Astrocyte (in vitro differentiated cells and primary cell): ENCODE data around the gene GPR89A. TPM values are rescaled to one million over a fixed set of nuclear protein-coding genes. Genes with fewer than 3 reads are reported as not detected.

ENCODE experiments used
- DNase-seq: peaks from one replicate; pipeline ENCODE4 v3.0.0-alpha.2; 2010; ENCODE audit warnings: low read depth
- FAIRE-seq: peaks from 2 replicates; lab custom pipeline; 2011; peaks lifted over from hg19 to GRCh38; lab: Jason Lieb, UNC
- H2AFZ ChIP-seq: 2 replicates; pipeline ENCODE4 v1.6.0; 2012; ENCODE audit warnings: low read depth, low read length, inconsistent platforms
- H3K27ac ChIP-seq: 2 replicates; pipeline ENCODE4 v1.5.1; 2011; ENCODE audit warnings: low read depth, low read length, inconsistent platforms
- H3K27me3 ChIP-seq: 2 replicates; pipeline ENCODE4 v1.6.0; 2011; ENCODE audit warnings: low read length, inconsistent platforms; ENCODE audit not compliant: insufficient read depth
- H3K36me3 ChIP-seq: 2 replicates; pipeline ENCODE4 v1.5.1; 2011; ENCODE audit warnings: low read length, inconsistent platforms; ENCODE audit not compliant: insufficient read depth
- H3K4me1 ChIP-seq: 2 replicates; pipeline ENCODE4 v1.5.1; 2011; ENCODE audit warnings: low read length, inconsistent platforms; ENCODE audit not compliant: insufficient read depth
- H3K4me2 ChIP-seq: 2 replicates; pipeline ENCODE4 v1.6.0; 2012; ENCODE audit warnings: low read length, inconsistent platforms
- H3K4me3 ChIP-seq: 2 replicates; pipeline ENCODE4 v1.5.1; 2011; ENCODE audit warnings: low read depth, mild to moderate bottlenecking, low read length, inconsistent platforms; ENCODE audit not compliant: insufficient read depth
- H3K79me2 ChIP-seq: 2 replicates; pipeline ENCODE4 v1.6.0; 2012; ENCODE audit warnings: mild to moderate bottlenecking, low read length, inconsistent platforms; ENCODE audit not compliant: insufficient read depth
- H3K9ac ChIP-seq: 2 replicates; pipeline ENCODE4 v1.6.0; 2012; ENCODE audit warnings: mild to moderate bottlenecking, low read length, inconsistent platforms
- H3K9me3 ChIP-seq: 2 replicates; pipeline ENCODE4 v1.5.1; 2012; ENCODE audit warnings: low read depth, mild to moderate bottlenecking, low read length, inconsistent platforms; ENCODE audit not compliant: insufficient read depth
- H4K20me1 ChIP-seq: 2 replicates; pipeline ENCODE4 v1.6.0; 2012; ENCODE audit warnings: low read length, inconsistent platforms; ENCODE audit not compliant: insufficient read depth
- H3K27ac Mint-ChIP-seq: one replicate; pipeline ENCODE4 v1.8.0; 2021; ENCODE audit warnings: mild to moderate bottlenecking, mixed read lengths; ENCODE audit not compliant: unreplicated experiment
- H3K27me3 Mint-ChIP-seq: one replicate; pipeline ENCODE4 v1.8.0; 2021; ENCODE audit warnings: low read depth, mixed read lengths; ENCODE audit not compliant: unreplicated experiment
- H3K36me3 Mint-ChIP-seq: one replicate; pipeline ENCODE4 v1.8.0; 2021; ENCODE audit warnings: low read depth, mixed read lengths; ENCODE audit not compliant: unreplicated experiment
- H3K4me1 Mint-ChIP-seq: one replicate; pipeline ENCODE4 v1.8.0; 2021; ENCODE audit warnings: low read depth, mixed read lengths; ENCODE audit not compliant: unreplicated experiment
- H3K4me3 Mint-ChIP-seq: one replicate; pipeline ENCODE4 v1.8.0; 2021; ENCODE audit warnings: mild to moderate bottlenecking, moderate library complexity, mixed read lengths; ENCODE audit not compliant: unreplicated experiment
- H3K9me3 Mint-ChIP-seq: one replicate; pipeline ENCODE4 v1.8.0; 2021; ENCODE audit warnings: mild to moderate bottlenecking, mixed read lengths; ENCODE audit not compliant: unreplicated experiment
- EZH2 ChIP-seq: IDR thresholded peaks from 2 replicates; pipeline ENCODE4 v1.6.1; 2012; ENCODE audit warnings: mild to moderate bottlenecking, low read length, inconsistent platforms; ENCODE audit not compliant: insufficient read depth
- total RNA-seq: library from RNA; stranded (reverse); gene quantifications from 2 replicates; pipeline ENCODE4 v1.2.1, GENCODE V29; 2021
- TF ChIP-seq, protein P1 (sequence below): IDR thresholded peaks from 2 replicates; pipeline ENCODE4 v1.5.1; 2011; ENCODE audit warnings: low read depth, mild to moderate bottlenecking, inconsistent platforms, low read length, moderate library complexity; ENCODE audit not compliant: insufficient read depth

GPR89A gene
- total RNA-seq, 1 donor from 2014 or later = 19.1 TPM

- Histone ChIP-seq H3K4me3 (no peak overlapping the region), H3K27ac (no peak overlapping the region), H3K9me3 (no peaks in the 10 kb centered on the region), H3K9ac (no peak overlapping the region), H4K20me1 (no peaks in the 10 kb centered on the region), H2AFZ (no peak overlapping the region), H3K27me3 (no peaks in the 10 kb centered on the region), H3K4me1 (peaks cover 23% of the 10 kb centered on the region), H3K4me2 (peak overlapping the region; percentile 60), H3K36me3 (no peaks in the 10 kb centered on the region), H3K79me2 (no peaks in the 10 kb centered on the region)
- H3K4me1 Mint-ChIP-seq = peaks cover 16% of the 10 kb centered on the region
- no peak for DNase-seq
- H3K9me3 Mint-ChIP-seq = peaks cover 3% of the 10 kb centered on the region
- no peak for FAIRE-seq
- H3K27me3 Mint-ChIP-seq = no peaks in the 10 kb centered on the region
- H3K27ac Mint-ChIP-seq = peak overlapping the region; percentile 28
- no peak for TF ChIP-seq EZH2
- TF ChIP-seq, protein P1, sequence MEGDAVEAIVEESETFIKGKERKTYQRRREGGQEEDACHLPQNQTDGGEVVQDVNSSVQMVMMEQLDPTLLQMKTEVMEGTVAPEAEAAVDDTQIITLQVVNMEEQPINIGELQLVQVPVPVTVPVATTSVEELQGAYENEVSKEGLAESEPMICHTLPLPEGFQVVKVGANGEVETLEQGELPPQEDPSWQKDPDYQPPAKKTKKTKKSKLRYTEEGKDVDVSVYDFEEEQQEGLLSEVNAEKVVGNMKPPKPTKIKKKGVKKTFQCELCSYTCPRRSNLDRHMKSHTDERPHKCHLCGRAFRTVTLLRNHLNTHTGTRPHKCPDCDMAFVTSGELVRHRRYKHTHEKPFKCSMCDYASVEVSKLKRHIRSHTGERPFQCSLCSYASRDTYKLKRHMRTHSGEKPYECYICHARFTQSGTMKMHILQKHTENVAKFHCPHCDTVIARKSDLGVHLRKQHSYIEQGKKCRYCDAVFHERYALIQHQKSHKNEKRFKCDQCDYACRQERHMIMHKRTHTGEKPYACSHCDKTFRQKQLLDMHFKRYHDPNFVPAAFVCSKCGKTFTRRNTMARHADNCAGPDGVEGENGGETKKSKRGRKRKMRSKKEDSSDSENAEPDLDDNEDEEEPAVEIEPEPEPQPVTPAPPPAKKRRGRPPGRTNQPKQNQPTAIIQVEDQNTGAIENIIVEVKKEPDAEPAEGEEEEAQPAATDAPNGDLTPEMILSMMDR = no peak
- peaks cover 5% of the 10 kb centered on the region for H3K36me3 Mint-ChIP-seq
- no peak overlapping the region for H3K4me3 Mint-ChIP-seq
These were observed 82.1 kb downstream of the GPR89A start for GRCh38 chr1:145689922-145690321.

- H3K27ac Mint-ChIP-seq = peak overlapping the region; percentile 47
These were observed 83.1 kb downstream of the GPR89A start for GRCh38 chr1:145690587-145691558.

DNA sequence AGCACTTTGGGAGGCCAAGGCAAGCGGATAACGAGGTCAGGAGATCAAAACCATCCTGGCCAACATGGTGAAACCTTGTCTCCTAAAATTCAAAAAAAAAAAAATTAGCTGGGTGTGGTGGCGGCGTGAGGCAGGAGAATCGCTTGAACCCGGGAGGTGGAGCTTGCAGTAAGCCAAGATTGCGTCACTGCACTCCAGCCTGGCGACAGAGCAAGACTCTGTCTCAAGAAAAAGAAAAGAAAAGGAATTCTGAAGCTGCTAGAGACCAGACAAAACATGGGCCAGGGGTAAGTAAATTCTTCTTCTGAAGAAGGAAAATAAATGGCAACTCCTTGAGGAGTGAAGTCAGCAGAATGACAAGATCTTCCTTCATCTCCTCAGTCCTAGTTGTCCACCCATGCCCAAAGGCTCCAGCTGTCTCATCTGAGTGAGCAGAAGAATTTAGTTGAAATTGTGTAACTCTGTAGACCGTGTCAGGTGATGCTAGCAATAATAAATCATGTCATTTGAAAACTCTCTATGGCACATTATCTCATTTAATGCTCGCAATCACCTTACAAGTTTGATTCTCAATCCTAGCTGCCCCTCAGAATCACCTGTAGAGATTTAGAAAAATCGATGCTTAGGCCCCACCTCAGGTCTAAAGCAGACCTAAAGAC is 85.1 kb downstream of the GPR89A start:
- no peaks in the 10 kb centered on the region for H3K27me3 ChIP-seq
- peaks cover 14% of the 10 kb centered on the region for H3K27me3 Mint-ChIP-seq

More at GRCh38 chr1:145690587-145691558, 83.1 kb downstream of the GPR89A start:
- Histone ChIP-seq H3K4me1 (peaks cover 23% of the 10 kb centered on the region), H3K27me3 (no peaks in the 10 kb centered on the region), H2AFZ (peak overlapping the region; percentile 38), H3K36me3 (no peaks in the 10 kb centered on the region), H3K4me2 (peak overlapping the region; percentile 60), H3K79me2 (no peaks in the 10 kb centered on the region), H3K9me3 (no peaks in the 10 kb centered on the region), H3K4me3 (peak overlapping the region; percentile 14), H3K27ac (peak overlapping the region; percentile 7), H3K9ac (no peak overlapping the region), H4K20me1 (no peaks in the 10 kb centered on the region)
- no peak for TF ChIP-seq EZH2
- peak; percentile 50 for FAIRE-seq
- Mint-ChIP-seq H3K4me1 (peaks cover 16% of the 10 kb centered on the region), H3K27me3 (peaks cover 6% of the 10 kb centered on the region), H3K4me3 (no peak overlapping the region), H3K36me3 (peaks cover 5% of the 10 kb centered on the region), H3K9me3 (peaks cover 3% of the 10 kb centered on the region)
- peak; percentile 76 for DNase-seq

More for the DNA sequence above, 85.1 kb downstream of the GPR89A start:
- DNase-seq (no peak), FAIRE-seq (no peak)
- peaks cover 16% of the 10 kb centered on the region for H3K4me1 Mint-ChIP-seq
- peaks cover 23% of the 10 kb centered on the region for H3K4me1 ChIP-seq
- H2AFZ ChIP-seq = no peak overlapping the region
- no peak overlapping the region for H3K4me3 ChIP-seq
- H3K9me3 ChIP-seq = no peaks in the 10 kb centered on the region
- H3K79me2 ChIP-seq = no peaks in the 10 kb centered on the region
- no peaks in the 10 kb centered on the region for H3K36me3 ChIP-seq
- H4K20me1 ChIP-seq = no peaks in the 10 kb centered on the region
- TF ChIP-seq EZH2 = no peak
- peaks cover 3% of the 10 kb centered on the region for H3K9me3 Mint-ChIP-seq
- H3K9ac ChIP-seq = no peak overlapping the region
- H3K4me3 Mint-ChIP-seq = no peak overlapping the region
- H3K36me3 Mint-ChIP-seq = peaks cover 2% of the 10 kb centered on the region
- no peak overlapping the region for H3K27ac Mint-ChIP-seq
- H3K27ac ChIP-seq = no peak overlapping the region
- no peak overlapping the region for H3K4me2 ChIP-seq
